ENCODE results near the gene ZC3H4. TPM values are rescaled to one million over a fixed set of nuclear protein-coding genes. Genes with fewer than 3 reads are reported as not detected.

Gene ZC3H4
- total and polyA plus RNA-seq, 2 of the 8 experiments (the other 6 are each of a cell fraction or from before 2014, with no cell fraction given), result 6.6 to 92.0 TPM

GRCh38 chr19:47100290-47100689, 13.3 kb downstream of the ZC3H4 start (continued):
- TF ChIP-seq CHD7 (IDR thresholded peaks at IDR 0.05; ENCODE audit: insufficient replicate concordance, low read length) (no peak), CREB1 (IDR thresholded peaks at IDR 0.05) (peak; percentile 46; the same call in 1 of the 2 replicates)
